Erythroblast (primary cell): Measurements from ENCODE around the gene LBX2.

ENCODE experiments used
- DNase-seq, 2 experiments: peaks; one replicate each; lab custom pipeline; 2025; lab: John Stamatoyannopoulos, UW
- GATA1 ChIP-seq: IDR thresholded peaks from 2 replicates; pipeline ENCODE4 v1.6.1; 2011; ENCODE audit warnings: low read depth, mild to moderate bottlenecking, control low read depth, low read length, moderate library complexity
- POLR2A ChIP-seq: IDR thresholded peaks from 2 replicates; pipeline ENCODE4 v1.6.1; 2011; ENCODE audit warnings: mild to moderate bottlenecking, low read length

LBX2 gene

GRCh38 chr2:74457549-74458131 is 41.8 kb downstream of the LBX2 start:
- TF ChIP-seq POLR2A (no peak), GATA1 (no peak)
- peak; percentile 81 to 83 for DNase-seq

GRCh38 chr2:74457129-74457548 is 42.3 kb downstream of the LBX2 start:
- TF ChIP-seq GATA1 (no peak), POLR2A (no peak)

GRCh38 chr2:74454654-74455511 is 44.5 kb downstream of the LBX2 start, which contains the start of gene INO80B:
Gene INO80B, plus strand, starts transcription at chr2:74455087. Its CDS starts 30 bp downstream, at chr2:74455117.
- peak; percentile 70 for TF ChIP-seq POLR2A
- no peak for TF ChIP-seq GATA1
- peak; percentile 99 for DNase-seq

More at GRCh38 chr2:74457129-74457548, 42.3 kb downstream of the LBX2 start:
- no peak for DNase-seq

- TF ChIP-seq POLR2A (no peak), GATA1 (no peak)
- no peak for DNase-seq
Measured at GRCh38 chr2:74450570-74451190, 48.7 kb downstream of the LBX2 start.

GRCh38 chr2:74448771-74449170 is 50.6 kb downstream of the LBX2 start:
- DNase-seq = no peak
- no peak for TF ChIP-seq POLR2A
- TF ChIP-seq GATA1 = no peak
